GM19468 (cell line): Measurements from ENCODE around the gene MKI67.
A peak's percentile ranks its signal among the peaks of the same experiment; 100 is the strongest.
"Not testable (repeated sequence)": the region's sequence is repeated elsewhere in the genome, so short reads cannot be mapped to it uniquely, and the experiment has no call there.

Experiments
- ATAC-seq: cut with Tn5 transposase; IDR thresholded peaks from one replicate; pipeline ENCODE4 v1.9.1; 2021; ENCODE audit warnings: mild to moderate bottlenecking, moderate library complexity, moderate number of reproducible peaks; ENCODE audit not compliant: unreplicated experiment; ENCODE audit errors: extremely low read depth

MKI67 gene, protein sequence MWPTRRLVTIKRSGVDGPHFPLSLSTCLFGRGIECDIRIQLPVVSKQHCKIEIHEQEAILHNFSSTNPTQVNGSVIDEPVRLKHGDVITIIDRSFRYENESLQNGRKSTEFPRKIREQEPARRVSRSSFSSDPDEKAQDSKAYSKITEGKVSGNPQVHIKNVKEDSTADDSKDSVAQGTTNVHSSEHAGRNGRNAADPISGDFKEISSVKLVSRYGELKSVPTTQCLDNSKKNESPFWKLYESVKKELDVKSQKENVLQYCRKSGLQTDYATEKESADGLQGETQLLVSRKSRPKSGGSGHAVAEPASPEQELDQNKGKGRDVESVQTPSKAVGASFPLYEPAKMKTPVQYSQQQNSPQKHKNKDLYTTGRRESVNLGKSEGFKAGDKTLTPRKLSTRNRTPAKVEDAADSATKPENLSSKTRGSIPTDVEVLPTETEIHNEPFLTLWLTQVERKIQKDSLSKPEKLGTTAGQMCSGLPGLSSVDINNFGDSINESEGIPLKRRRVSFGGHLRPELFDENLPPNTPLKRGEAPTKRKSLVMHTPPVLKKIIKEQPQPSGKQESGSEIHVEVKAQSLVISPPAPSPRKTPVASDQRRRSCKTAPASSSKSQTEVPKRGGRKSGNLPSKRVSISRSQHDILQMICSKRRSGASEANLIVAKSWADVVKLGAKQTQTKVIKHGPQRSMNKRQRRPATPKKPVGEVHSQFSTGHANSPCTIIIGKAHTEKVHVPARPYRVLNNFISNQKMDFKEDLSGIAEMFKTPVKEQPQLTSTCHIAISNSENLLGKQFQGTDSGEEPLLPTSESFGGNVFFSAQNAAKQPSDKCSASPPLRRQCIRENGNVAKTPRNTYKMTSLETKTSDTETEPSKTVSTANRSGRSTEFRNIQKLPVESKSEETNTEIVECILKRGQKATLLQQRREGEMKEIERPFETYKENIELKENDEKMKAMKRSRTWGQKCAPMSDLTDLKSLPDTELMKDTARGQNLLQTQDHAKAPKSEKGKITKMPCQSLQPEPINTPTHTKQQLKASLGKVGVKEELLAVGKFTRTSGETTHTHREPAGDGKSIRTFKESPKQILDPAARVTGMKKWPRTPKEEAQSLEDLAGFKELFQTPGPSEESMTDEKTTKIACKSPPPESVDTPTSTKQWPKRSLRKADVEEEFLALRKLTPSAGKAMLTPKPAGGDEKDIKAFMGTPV (N-terminal part only)

DNA sequence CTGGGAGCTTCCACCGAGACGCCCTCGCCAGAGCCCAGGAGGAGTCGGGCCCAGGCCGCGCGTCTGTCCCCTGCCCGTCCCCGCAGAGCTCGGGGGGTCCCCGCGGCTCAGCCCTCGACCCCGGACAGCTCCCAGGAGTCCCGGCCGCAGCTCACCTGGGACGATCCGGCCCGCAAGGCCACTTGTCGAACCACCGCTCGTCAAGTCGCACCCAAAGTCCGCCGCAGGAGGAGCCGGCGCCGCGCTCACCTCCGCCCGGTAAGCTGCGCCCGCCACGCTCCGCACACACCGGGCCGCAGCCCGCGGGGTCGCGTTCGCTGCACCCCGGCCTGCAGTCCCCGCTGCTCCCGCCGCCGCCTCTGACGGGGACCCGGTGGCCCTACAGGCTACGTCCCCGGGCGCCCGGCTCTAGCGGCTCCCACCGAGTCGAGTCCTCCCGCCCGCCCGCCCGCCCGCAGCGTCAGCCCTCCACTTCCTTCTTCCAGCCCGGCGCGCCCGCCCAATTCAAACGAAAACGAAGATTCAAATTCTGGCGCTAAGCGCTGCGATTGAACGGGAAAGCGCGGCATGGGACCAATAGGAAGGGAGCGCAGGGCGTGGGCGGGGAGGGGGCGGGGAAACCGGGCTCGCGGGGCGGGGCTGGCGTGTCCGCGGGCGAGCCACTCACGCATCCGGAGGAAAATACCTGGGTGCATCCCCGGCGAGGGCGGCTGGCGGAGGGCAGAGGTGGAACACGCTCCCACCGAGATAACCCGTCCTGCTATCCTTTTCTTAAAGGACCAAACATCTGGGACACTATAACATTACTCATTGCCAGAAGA is at the start of gene MKI67:
Gene MKI67, minus strand, starts transcription at position 480 of the 821 bp plus-strand sequence. CDS start 756 bp downstream, outside the sequence.
- peak; percentile 80 for ATAC-seq

DNA sequence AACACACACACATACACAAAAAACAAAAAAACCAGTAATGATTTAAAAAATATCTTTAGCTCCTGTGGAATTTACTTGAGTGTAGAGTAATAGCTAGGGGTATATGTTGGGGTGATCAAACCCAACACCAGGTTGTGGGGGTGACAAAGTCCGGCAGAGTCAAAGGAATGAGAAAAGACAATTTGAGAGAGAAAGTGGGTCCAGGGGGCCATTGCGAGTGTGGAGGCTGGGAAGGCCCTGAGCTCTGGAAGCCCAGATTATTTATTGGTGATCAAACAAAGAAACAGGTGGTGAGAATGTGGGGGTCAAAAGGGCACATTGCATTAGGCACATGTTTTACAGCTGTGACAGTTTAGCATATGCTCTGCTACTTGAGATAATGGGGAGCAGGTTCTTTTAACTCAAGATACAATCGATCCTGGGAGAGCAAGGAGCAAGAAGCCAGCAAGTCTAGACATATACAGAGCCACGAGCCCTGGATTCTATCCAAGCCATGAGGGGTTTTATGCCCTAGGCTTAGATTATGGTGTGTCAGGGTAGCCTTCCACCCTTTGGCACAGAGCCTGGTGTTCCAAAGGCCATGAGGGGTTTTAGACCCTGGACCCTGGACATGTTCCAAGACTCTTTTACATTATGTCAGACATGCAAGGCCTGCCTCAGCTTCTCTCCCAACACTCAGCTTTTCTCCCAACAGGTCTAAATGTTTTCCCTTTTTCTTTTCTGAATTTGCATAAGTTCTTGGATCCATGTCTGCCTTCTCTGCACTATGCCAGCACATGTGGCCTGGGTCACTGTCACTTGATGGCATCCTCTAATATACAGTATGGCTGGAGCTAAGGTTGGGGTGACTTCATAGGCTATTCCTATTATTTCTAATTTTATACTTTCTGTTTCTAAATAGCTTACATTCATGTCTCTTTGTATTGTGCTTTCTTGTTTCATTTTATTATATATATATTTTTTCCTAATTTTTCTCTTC is 48.6 kb upstream of the MKI67 start:
- no peak for ATAC-seq

DNA sequence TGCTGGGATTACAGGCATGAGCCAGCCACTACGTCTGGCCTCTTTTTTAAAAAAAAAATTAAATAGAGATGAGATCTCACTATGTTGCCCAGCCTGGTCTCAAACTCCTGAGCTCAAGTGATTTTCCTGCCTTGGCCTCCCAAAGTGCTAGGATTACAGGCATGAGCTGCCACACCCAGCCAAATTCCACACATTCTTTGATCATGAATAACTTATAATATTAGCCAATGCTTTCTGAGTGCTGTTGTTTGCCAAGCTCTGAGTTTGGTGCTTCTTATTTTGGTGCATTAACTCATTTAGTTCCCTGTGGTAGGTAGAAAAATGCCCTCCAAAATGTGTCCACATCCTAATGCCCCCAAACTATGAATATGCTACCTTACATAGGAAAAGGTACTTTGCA is 47.2 kb upstream of the MKI67 start:
- no peak for ATAC-seq

DNA sequence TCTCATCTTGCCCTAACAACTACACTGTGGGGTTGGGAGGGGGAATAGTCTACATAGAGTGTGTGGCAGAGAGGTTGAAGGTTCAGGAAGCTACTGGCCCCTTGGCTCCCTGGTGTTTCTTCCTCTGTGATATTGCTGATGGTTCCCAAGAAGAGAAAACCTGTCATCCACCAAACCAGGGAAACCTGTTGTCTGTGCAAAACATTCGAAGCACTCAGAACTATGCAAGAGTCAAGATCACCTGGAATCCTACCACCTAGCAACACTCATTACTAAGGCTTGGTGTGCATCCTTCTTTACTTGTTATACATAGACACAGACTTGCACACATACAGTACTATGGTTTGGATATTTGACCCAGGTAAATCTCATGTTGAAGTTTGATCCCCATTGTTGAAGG is 46.5 kb upstream of the MKI67 start:
- ATAC-seq = no peak

DNA sequence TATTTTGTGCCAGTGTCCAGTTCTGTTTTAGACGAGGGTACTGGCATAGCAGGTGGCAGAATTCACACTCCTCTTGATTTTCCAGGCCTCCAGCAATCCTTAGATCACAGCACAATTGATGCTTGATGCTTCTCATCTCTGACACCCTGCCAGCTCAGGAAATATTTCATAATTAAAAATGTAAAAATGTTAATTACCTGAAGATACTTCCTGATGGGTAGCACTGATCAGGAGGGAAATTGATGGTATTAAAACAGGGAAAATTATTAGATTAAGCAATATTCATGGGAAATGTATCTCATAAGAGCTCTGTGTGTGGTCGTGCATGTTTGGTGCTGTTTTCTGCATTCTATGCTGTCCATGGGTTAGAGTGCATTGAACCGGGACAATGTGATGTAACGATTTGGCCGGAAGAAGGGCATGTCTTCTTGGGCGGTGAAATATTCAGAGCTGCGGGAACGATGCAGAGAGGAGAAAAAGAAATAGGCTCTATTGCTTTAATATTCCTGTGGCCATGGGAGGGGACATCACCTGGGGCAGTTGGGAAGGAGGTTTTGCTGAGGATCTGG is 43.7 kb upstream of the MKI67 start:
- no peak for ATAC-seq

DNA sequence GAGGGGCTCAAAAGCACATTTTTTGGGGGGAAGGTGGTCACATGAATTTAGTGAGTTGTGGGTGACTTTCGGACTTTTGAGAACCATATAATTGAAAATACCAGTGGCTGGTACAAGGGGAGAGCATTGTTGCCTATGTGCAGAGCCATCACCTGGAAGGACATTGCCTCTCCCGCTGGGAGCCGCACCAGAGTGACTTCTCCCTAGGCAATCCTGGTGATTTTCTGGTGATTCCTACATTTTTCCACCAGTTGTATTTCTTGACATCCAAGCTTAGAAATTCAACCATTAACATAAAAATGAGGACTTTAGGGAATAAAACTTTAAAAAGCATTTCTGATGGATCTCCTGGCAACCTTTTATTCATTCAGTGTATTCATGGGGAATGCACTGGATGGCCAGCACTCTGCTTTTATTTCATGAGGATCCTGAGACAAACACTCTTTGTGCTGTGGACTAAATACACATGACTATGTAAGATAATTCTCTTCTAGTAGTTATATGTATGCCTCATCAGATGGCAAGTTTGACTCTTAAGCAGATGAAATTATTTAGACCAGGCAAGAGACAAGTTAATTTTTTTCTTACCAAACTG is 41.8 kb upstream of the MKI67 start:
- ATAC-seq = no peak

DNA sequence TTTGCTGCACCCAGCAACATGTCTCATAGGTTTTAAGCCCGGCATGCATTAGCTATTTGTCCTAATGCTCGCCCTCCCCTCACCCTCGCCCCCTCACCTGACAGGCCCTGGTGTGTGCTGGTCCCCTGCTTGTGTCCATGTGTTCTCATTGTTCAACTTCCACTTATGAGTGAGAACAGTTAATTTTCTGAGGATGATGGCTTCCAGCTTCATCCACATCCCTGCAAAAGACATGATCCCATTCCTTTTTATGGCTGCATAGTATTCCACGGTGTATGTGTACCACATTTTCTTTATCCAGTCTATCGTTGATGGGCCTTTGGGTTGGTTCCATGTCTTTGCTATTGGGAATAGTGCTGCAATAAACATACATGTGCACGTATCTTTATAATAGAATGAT is 40.9 kb upstream of the MKI67 start:
- ATAC-seq = not testable (repeated sequence)

DNA sequence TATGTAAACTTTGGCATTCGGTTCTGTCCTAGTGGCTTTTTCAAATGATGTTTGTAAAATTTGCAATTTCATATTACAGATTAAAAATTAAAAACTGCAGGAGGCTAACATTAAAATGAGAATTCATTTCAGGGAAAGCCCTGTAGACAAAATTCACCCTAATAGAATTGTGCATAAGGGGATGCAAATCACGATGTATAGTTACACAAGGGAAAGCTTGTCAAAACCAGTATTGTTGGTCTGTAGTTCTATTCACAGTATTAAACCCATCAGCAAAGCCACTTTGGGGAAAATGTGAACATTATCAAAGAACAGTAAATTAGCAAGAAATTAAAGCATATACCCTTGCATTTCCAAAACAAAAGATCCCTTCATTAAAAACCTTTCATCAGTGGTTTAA is 39.9 kb upstream of the MKI67 start:
- ATAC-seq = no peak

DNA sequence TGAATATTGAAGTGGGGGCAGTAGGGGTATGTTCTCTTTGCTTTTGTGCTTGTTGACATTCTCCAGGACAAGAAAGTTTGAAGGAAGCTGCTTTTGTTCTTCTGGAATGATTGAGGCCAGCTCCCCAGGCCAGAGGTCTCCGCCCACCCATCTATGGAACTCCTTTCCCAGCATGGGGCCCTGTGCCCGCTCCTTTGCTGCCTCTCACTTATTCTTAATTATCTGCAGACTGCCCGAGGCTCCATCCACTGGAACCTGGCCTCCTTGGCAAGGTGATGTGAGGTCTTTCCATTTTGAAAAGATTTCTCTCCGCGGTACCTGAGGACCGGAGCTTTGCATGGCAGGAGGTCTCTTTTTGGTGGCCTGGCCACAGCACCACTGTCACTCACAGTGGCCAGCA is 39.3 kb upstream of the MKI67 start:
- no peak for ATAC-seq

DNA sequence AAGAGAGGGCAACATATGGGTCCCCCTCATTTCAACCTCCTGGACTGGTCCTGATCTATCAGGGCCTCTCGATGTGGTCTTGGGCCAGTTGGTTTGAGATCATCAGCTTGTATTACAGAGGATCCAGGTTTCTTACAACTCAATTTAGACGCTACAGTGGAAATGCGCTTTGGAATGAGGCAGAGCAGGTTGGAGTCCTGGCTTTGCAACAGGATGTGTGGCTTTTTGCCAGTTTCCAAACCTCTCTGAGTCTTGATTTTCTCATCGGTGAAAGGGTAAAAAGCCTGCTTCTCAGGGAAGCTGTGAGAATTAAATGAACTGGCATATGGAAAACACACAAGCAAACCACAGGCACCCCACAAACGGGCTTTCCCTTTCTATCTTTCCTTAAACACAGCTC is 37.5 kb upstream of the MKI67 start:
- no peak for ATAC-seq

DNA sequence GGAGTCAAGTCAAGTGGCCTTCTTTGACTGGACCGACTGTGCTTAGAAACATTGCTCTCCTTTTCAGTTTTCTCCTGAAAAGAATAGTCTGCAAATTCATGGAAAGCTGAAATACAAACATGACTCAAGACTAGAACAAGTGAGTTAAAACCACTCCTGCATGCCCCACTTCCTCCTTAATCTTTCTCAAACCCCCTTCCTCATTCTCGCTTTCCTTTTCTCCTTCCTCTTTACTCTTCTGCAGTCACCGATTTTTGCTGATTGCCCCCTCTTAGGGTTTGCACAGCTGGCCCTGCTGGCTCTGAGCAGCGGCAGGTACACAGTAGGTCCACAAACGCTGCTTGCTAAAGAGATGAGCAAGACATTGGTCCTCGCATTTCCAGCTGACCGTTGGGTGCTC is 34.8 kb upstream of the MKI67 start:
- no peak for ATAC-seq

DNA sequence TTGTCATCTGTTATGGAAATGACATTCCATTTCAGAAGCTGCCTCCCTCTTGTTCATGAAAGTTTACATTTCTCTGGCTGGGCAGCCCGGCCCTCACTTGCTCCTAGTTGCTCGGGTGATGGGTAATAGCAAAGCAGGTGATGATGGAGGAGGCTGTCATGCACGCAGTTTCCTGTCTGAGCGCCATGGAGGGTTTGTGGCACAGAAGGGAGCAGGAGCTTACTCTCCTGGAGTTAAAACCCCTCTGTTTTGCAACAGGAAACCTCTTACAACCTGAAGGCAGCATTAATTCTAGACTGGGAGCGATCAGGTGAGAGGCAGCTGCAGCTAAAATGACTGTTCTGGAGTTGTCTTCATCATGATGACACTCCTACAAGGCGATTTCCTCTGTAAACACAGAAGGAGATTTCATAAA is 34.1 kb upstream of the MKI67 start:
- no peak for ATAC-seq

DNA sequence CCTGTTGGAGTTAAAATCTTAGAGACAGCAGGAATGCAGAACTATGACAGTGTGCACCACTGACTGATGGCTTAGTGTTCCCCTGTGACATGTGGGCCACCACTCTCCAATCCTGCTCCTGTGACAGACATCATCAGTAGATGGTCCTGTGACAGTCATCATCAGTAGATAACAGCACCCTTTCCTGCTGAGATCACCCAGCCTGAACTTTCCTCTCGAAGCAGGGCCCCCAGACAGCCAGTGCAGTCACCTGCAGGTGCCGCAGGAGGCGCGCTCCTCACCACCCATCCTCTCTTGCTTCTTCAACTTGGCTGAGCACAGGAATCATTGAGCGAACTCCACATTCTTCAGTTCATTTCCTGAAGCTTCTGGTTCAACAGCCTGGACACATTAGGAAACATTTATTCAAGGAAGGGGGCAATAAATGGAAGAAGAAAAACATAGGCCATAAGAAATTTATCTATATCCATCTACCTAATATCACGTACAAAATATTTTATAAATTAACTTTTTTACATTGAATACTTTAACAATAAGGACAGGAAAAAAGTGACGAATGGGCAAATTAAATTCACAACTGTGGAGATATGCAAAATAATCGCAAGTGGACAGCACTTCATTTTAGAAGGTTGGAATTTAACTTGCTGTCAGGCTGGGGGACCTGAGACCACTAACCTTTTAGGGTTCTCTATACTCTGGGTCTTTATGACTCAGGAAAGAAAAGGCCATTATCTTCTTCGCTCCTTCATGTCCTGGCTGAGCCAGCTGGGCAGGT is 32.0 kb upstream of the MKI67 start:
- ATAC-seq = no peak

DNA sequence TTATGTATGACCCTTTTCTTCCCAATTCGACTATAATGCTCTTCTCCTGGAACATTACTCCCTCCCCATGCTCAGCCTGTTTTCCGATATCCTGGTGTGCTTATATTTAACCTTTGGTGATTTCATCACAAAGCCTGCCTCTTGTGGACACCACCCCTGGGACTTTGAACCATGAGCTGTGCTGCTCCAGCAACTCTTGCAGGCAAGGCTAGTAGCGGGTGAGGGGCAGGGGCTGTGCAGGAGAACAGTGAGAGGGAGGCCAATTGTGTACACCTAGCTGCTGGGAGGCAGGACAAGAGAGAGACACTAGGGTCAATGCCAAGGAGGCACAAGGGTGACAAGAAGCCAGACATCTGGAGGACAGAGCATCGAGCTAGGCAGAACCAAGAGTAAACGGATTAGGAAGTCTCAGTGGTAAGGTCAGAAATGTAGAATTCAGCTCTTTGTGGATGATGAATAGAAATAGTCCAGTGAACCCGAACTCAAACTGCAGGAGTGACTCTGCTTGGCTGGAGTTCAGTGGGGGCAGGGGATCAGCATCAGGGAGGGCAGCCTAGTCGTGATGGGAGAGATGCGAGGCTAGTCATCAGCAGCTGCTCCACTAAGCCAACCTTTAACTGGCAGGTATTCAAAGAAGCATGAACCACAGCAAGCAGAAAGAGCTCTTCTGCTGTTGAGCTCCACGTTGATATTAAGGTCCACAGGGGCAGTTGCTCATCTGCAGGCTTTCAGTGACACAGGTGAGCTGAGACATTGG is 31.0 kb upstream of the MKI67 start:
- ATAC-seq = no peak

DNA sequence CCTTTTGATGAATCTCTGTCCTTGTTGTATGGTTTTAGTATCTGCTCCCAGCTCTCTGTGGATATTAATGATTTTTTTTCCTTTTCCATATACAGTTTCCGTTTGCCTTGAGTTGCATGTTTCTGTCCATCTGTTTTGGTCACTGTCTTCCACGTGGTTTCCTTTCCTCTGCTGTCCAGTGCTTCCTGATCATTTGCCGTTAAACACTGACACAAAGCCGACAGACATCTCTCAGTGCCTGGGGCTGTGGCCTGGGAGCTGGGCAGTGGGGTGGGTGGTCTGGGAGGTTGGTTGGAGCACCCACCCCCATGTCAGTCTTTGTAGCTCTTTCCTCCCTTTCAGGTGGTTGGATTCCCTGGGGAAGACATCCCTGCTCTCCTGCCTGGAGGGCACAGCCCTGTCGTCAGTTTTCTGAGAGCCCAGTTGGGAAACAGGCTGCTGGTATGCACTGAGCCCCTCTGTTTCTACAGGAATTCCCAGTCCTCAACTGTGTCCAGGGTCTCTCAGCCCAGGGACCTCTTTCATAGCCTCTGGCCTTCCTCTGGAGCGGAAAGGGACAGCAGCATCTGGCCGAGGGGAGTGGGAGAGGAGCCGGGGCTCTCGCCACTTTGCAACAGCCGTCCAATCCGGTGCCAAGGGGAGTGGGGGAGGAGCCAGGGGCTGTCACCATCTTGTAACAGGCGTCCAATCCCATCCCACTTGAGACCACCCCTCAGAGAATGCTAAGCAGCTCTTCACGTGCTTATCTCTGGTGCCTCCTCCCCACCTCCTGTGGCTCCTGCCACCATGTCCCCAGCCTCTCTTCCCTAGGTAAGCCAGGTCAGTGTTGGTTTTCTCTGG is 26.7 kb upstream of the MKI67 start:
- ATAC-seq = no peak

DNA sequence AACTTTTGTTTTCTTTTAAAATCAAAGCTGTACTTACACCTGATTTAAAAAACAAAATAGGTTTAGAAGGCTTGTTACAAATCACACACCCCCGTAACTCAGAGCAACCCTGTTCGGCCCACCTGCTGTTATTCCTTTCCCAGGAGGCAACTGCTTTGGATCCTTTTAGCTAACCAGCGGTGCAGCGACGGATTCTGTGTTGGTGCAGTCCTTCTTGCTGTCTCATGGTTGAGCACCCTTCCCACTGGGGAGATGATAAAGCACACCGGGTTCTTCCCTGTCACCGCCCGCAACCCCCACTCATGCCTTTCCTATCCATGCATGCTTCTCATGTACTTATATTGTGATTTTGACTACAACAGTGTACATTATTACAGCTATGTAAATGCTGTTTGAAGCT is 24.8 kb upstream of the MKI67 start:
- ATAC-seq = no peak
